ENCODE data around the gene PPP1R37.

The PPP1R37 gene

GRCh38 chr19:45159210-45159970 lies 66.4 kb downstream of the PPP1R37 start:
- H3K4me3 ChIP-seq (ENCODE audit: low read depth, low read length), result no peak overlapping the region
- DNase-seq (ENCODE audit: low read depth), result no peak
- no peak for TF ChIP-seq CTCF (IDR thresholded peaks at IDR 0.05; ENCODE audit: low read depth, low read length, missing control alignments)

GRCh38 chr19:45159971-45160324 lies 67.0 kb downstream of the PPP1R37 start:
- H3K4me3 ChIP-seq (ENCODE audit: low read depth, low read length), result no peak overlapping the region
- TF ChIP-seq CTCF (IDR thresholded peaks at IDR 0.05; ENCODE audit: low read depth, low read length, missing control alignments), result no peak
- DNase-seq (ENCODE audit: low read depth), result no peak

GRCh38 chr19:45160870-45161737 lies 68.1 kb downstream of the PPP1R37 start, which contains the start of gene NKPD1:
Gene NKPD1 (minus strand): TSS chr19:45160982. CDS start chr19:45160150, 832 bp downstream.
- TF ChIP-seq CTCF (IDR thresholded peaks at IDR 0.05; ENCODE audit: low read depth, low read length, missing control alignments), result no peak
- H3K4me3 ChIP-seq (ENCODE audit: low read depth, low read length), result no peak within 1 kb of the TSS
- DNase-seq (ENCODE audit: low read depth), result no peak

- no peak overlapping the region for H3K4me3 ChIP-seq (ENCODE audit: low read depth, low read length)
- peak; percentile 13 for TF ChIP-seq CTCF (IDR thresholded peaks at IDR 0.05; ENCODE audit: low read depth, low read length, missing control alignments)
- DNase-seq (ENCODE audit: low read depth), result no peak
These were observed 69.0 kb downstream of the PPP1R37 start for GRCh38 chr19:45161738-45162607.

GRCh38 chr19:45162608-45163143 lies 69.7 kb downstream of the PPP1R37 start:
- DNase-seq (ENCODE audit: low read depth), result no peak
- no peak overlapping the region for H3K4me3 ChIP-seq (ENCODE audit: low read depth, low read length)

More at GRCh38 chr19:45162608-45163143, 69.7 kb downstream of the PPP1R37 start:
- TF ChIP-seq CTCF (IDR thresholded peaks at IDR 0.05; ENCODE audit: low read depth, low read length, missing control alignments), result no peak
